Measurements from ENCODE around the gene AGRN. TPM values are rescaled to one million over a fixed set of nuclear protein-coding genes. Genes with fewer than 3 reads are reported as not detected.
A peak's percentile ranks its signal among the peaks of the same experiment; 100 is the strongest.

Gene AGRN
- total RNA-seq, 4 donors from 2014 or later = 20.0 to 35.8 (median 32.0) TPM

DNA sequence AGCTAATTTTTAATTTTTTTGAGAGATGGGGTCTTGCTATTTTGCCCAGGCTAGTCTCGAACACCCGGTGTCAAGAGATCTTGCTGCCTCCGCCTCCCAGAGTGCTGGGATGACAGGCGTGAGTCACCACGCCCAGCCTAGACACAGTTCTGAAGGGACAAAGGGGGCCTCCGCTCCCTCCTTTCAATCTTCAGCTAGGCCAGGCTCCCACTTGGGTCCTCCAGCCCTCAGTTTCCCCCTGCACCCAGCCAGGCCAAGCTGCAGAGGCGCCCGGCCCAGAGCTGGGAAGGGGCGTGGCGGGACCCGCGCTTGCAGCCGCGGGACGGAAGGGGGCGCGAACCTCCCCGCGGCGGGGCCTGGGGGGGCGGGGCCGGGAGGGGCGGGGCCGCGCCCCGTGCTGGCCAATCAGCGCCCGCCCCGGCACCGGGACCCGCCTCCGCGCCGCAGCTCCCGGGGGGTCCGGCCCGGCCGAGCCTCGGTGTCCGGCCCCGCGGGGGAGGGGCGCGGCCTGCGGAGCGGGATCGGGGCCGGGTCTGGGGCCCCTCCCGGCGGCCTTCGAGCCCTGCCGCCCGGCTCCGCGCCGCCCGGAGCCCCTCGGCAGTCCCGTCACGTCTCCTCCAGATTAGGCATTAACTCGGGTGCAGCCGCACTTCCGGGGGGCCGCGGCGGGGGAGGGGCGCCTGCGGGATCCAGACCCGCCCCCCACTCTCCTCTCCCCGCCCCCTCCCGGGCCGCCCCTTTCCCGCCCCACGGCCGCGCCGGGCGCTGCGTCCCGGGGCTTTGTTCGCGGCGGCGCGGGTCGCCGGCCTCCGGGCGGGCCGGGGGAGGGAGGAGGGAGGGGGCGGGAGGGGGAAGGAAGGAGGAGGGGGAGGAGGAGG is 559 bp upstream of the AGRN start:
- no peaks in the 10 kb centered on the region for H3K36me3 ChIP-seq
- DNase-seq = no peak
- peak in 1 of 4 donors; percentile 18 for TF ChIP-seq POLR2A (IDR thresholded peaks at IDR 0.05)
- TF ChIP-seq, protein P1, sequence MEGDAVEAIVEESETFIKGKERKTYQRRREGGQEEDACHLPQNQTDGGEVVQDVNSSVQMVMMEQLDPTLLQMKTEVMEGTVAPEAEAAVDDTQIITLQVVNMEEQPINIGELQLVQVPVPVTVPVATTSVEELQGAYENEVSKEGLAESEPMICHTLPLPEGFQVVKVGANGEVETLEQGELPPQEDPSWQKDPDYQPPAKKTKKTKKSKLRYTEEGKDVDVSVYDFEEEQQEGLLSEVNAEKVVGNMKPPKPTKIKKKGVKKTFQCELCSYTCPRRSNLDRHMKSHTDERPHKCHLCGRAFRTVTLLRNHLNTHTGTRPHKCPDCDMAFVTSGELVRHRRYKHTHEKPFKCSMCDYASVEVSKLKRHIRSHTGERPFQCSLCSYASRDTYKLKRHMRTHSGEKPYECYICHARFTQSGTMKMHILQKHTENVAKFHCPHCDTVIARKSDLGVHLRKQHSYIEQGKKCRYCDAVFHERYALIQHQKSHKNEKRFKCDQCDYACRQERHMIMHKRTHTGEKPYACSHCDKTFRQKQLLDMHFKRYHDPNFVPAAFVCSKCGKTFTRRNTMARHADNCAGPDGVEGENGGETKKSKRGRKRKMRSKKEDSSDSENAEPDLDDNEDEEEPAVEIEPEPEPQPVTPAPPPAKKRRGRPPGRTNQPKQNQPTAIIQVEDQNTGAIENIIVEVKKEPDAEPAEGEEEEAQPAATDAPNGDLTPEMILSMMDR (IDR thresholded peaks at IDR 0.05) = peak in 5 of 6 experiments; percentile 19 to 53 (median 30)
- H3K27ac ChIP-seq = peak overlapping the region; percentile 87 to 97 (median 96)
- intact Hi-C loops (cut with DNase I) = no loop called here
- H3K4me1 ChIP-seq = peaks cover 28 to 58% (median 31%) of the 10 kb centered on the region in 3 donors
- H3K27me3 ChIP-seq = peaks cover 0 to 11% (median 0%) of the 10 kb centered on the region in 4 donors
- H3K4me3 ChIP-seq = peak overlapping the region; percentile 65 to 90 (median 82)
- 20% methylated on average over 2 of the region's 91 CpGs; no CpG with 5 or more reads in 1 of the 2 donors for WGBS, 2 donors
- H3K9me3 ChIP-seq = no peaks in the 10 kb centered on the region

DNA sequence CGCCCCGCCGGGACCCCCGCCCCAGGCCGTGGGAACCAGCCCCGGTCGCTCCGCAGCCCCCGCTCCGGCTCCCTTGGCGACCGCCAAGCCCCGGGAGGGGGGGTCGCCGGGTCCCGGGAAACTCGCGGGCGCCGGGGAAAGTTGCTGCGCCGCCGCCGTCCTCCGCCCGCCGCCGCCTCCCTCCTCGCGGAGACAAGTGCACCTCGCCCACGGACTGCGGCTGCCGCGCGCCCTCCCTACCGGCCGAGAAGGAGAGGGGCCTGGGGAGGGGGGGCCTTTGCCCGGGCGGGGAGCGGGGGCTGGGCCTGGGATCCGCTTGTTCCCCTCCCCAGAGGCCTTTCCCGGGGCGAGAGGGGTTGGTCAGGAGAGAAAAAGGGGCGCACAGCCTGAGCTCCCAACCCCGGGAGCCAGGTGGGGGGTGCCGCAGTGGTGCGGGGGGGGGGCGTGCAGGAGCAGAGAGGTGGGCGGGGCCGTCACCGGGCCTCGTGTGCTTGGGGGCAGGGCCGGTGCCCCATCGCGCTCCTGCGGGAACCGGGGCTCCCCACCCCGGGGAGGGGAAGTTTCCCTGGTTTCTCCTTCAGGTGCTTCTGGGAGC is 592 bp downstream of the AGRN start:
- 0% methylated on average over 1 of the region's 59 CpGs; no CpG with 5 or more reads in 1 of the 2 donors for WGBS, 2 donors
- Histone ChIP-seq H3K27ac (peak overlapping the region; percentile 87 to 97 (median 96)), H3K36me3 (no peaks in the 10 kb centered on the region), H3K9me3 (no peaks in the 10 kb centered on the region), H3K27me3 (peaks cover 0 to 11% (median 0%) of the 10 kb centered on the region in 4 donors), H3K4me1 (peaks cover 35 to 61% (median 36%) of the 10 kb centered on the region in 3 donors), H3K4me3 (peak overlapping the region; percentile 65 to 90 (median 82))
- intact Hi-C loops (cut with DNase I) = no loop called here
- no peak for DNase-seq
- TF ChIP-seq, protein P1 (IDR thresholded peaks at IDR 0.05) = no peak
- no peak for TF ChIP-seq POLR2A (IDR thresholded peaks at IDR 0.05)

DNA sequence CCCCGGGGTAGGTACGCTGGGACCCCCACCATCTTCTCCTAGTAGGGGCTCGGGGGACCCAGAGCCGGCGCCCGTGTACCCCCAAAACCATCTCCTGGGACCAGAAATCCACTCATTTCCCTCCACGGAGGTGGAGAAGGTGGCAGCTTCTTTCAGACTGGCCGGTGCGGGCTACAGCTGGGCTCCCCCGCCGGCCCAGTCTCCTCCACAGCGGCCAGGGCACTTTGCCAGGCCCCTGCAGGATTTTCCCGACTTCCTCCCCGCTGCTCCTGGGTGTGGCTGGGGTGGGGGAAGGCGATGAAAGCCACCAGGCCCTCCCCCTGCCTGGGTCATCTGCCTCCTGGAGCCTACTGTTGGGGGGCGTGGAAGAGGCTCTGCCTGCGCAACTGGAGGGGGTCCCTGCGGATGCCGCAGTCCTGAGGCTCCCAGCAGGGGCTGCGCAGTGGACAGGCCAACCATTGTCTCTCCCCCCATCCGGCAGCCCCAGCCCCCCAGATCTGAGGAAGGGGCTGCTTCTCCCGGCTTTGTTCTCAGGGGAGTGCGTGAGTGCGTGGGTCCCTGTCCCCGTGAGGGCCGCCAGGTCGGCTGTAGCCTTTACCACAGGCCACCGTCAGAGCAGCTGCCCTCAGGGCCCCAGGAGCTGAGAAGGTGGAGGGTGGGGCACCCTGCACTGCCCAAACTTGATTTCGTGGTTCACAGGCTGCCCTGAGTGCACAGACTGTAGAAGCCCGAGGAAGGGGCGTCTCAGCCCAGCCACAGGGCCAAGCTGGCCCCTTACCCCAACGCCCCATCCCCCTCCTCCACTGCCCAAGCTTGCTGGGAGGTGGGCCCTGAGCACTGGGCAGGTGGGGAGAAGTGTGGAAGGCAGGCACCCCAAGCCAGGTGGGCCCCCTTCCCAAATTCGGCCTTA is 1.3 kb downstream of the AGRN start:
- intact Hi-C loops (cut with DNase I) = no loop called here
- no peak for DNase-seq
- no peak for TF ChIP-seq POLR2A (IDR thresholded peaks at IDR 0.05)
- TF ChIP-seq, protein P1 (IDR thresholded peaks at IDR 0.05) = no peak
- peak overlapping the region; percentile 65 to 90 (median 82) for H3K4me3 ChIP-seq
- H3K4me1 ChIP-seq = peaks cover 36 to 69% (median 40%) of the 10 kb centered on the region in 3 donors
- H3K27ac ChIP-seq = peak overlapping the region; percentile 64 to 97 (median 90)
- H3K9me3 ChIP-seq = no peaks in the 10 kb centered on the region
- H3K27me3 ChIP-seq = peaks cover 0 to 11% (median 0%) of the 10 kb centered on the region in 4 donors
- no peaks in the 10 kb centered on the region for H3K36me3 ChIP-seq
- 14% methylated on average over 2 of the region's 33 CpGs; no CpG with 5 or more reads in 1 of the 2 donors for WGBS, 2 donors

DNA sequence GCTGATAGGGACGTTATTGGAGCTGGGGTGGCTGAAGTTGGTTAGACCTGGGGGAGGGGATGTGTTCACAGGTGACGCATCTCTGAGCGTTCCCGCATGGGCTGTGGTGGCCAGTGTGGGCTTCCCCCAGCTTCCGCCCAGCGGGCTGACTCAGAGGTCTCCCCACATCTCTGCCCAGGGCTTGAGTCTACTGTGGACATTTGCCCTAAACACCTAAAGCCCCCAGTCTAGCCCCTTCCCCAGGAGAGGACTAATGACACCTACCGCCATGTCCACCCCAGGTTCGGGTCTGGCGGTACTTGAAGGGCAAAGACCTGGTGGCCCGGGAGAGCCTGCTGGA is 2.0 kb downstream of the AGRN start:
- Histone ChIP-seq H3K4me3 (peak overlapping the region in 2 of 4 donors; percentile 81 to 83), H3K27ac (peak overlapping the region; percentile 64 to 97 (median 90)), H3K36me3 (no peaks in the 10 kb centered on the region), H3K9me3 (no peaks in the 10 kb centered on the region), H3K27me3 (peaks cover 0 to 11% (median 0%) of the 10 kb centered on the region in 4 donors), H3K4me1 (peaks cover 36 to 75% (median 45%) of the 10 kb centered on the region in 3 donors)
- 100% methylated on average over 1 of the region's 10 CpGs; no CpG with 5 or more reads in 1 of the 2 donors for WGBS, 2 donors
- intact Hi-C loops (cut with DNase I) = no loop called here
- TF ChIP-seq, protein P1 (IDR thresholded peaks at IDR 0.05) = no peak
- no peak for TF ChIP-seq POLR2A (IDR thresholded peaks at IDR 0.05)
- DNase-seq = no peak
